Astrocyte (in vitro differentiated cells and primary cell): ENCODE data around the gene S100A1. TPM values are rescaled to one million over a fixed set of nuclear protein-coding genes. Genes with fewer than 3 reads are reported as not detected.

Source experiments
- DNase-seq: peaks from one replicate; pipeline ENCODE4 v3.0.0-alpha.2; 2010; ENCODE audit warnings: low read depth
- FAIRE-seq: peaks from 2 replicates; lab custom pipeline; 2011; peaks lifted over from hg19 to GRCh38; lab: Jason Lieb, UNC
- H2AFZ ChIP-seq: 2 replicates; pipeline ENCODE4 v1.6.0; 2012; ENCODE audit warnings: low read depth, low read length, inconsistent platforms
- H3K27ac ChIP-seq: 2 replicates; pipeline ENCODE4 v1.5.1; 2011; ENCODE audit warnings: low read depth, low read length, inconsistent platforms
- H3K27me3 ChIP-seq: 2 replicates; pipeline ENCODE4 v1.6.0; 2011; ENCODE audit warnings: low read length, inconsistent platforms; ENCODE audit not compliant: insufficient read depth
- H3K36me3 ChIP-seq: 2 replicates; pipeline ENCODE4 v1.5.1; 2011; ENCODE audit warnings: low read length, inconsistent platforms; ENCODE audit not compliant: insufficient read depth
- H3K4me1 ChIP-seq: 2 replicates; pipeline ENCODE4 v1.5.1; 2011; ENCODE audit warnings: low read length, inconsistent platforms; ENCODE audit not compliant: insufficient read depth
- H3K4me2 ChIP-seq: 2 replicates; pipeline ENCODE4 v1.6.0; 2012; ENCODE audit warnings: low read length, inconsistent platforms
- H3K4me3 ChIP-seq: 2 replicates; pipeline ENCODE4 v1.5.1; 2011; ENCODE audit warnings: low read depth, mild to moderate bottlenecking, low read length, inconsistent platforms; ENCODE audit not compliant: insufficient read depth
- H3K79me2 ChIP-seq: 2 replicates; pipeline ENCODE4 v1.6.0; 2012; ENCODE audit warnings: mild to moderate bottlenecking, low read length, inconsistent platforms; ENCODE audit not compliant: insufficient read depth
- H3K9ac ChIP-seq: 2 replicates; pipeline ENCODE4 v1.6.0; 2012; ENCODE audit warnings: mild to moderate bottlenecking, low read length, inconsistent platforms
- H3K9me3 ChIP-seq: 2 replicates; pipeline ENCODE4 v1.5.1; 2012; ENCODE audit warnings: low read depth, mild to moderate bottlenecking, low read length, inconsistent platforms; ENCODE audit not compliant: insufficient read depth
- H4K20me1 ChIP-seq: 2 replicates; pipeline ENCODE4 v1.6.0; 2012; ENCODE audit warnings: low read length, inconsistent platforms; ENCODE audit not compliant: insufficient read depth
- H3K27ac Mint-ChIP-seq: one replicate; pipeline ENCODE4 v1.8.0; 2021; ENCODE audit warnings: mild to moderate bottlenecking, mixed read lengths; ENCODE audit not compliant: unreplicated experiment
- H3K27me3 Mint-ChIP-seq: one replicate; pipeline ENCODE4 v1.8.0; 2021; ENCODE audit warnings: low read depth, mixed read lengths; ENCODE audit not compliant: unreplicated experiment
- H3K36me3 Mint-ChIP-seq: one replicate; pipeline ENCODE4 v1.8.0; 2021; ENCODE audit warnings: low read depth, mixed read lengths; ENCODE audit not compliant: unreplicated experiment
- H3K4me1 Mint-ChIP-seq: one replicate; pipeline ENCODE4 v1.8.0; 2021; ENCODE audit warnings: low read depth, mixed read lengths; ENCODE audit not compliant: unreplicated experiment
- H3K4me3 Mint-ChIP-seq: one replicate; pipeline ENCODE4 v1.8.0; 2021; ENCODE audit warnings: mild to moderate bottlenecking, moderate library complexity, mixed read lengths; ENCODE audit not compliant: unreplicated experiment
- H3K9me3 Mint-ChIP-seq: one replicate; pipeline ENCODE4 v1.8.0; 2021; ENCODE audit warnings: mild to moderate bottlenecking, mixed read lengths; ENCODE audit not compliant: unreplicated experiment
- EZH2 ChIP-seq: IDR thresholded peaks from 2 replicates; pipeline ENCODE4 v1.6.1; 2012; ENCODE audit warnings: mild to moderate bottlenecking, low read length, inconsistent platforms; ENCODE audit not compliant: insufficient read depth
- total RNA-seq: library from RNA; stranded (reverse); gene quantifications from 2 replicates; pipeline ENCODE4 v1.2.1, GENCODE V29; 2021
- TF ChIP-seq, protein P1 (sequence below): IDR thresholded peaks from 2 replicates; pipeline ENCODE4 v1.5.1; 2011; ENCODE audit warnings: low read depth, mild to moderate bottlenecking, inconsistent platforms, low read length, moderate library complexity; ENCODE audit not compliant: insufficient read depth

S100A1 gene
- total RNA-seq, 1 donor from 2014 or later, result 1.7 TPM

DNA sequence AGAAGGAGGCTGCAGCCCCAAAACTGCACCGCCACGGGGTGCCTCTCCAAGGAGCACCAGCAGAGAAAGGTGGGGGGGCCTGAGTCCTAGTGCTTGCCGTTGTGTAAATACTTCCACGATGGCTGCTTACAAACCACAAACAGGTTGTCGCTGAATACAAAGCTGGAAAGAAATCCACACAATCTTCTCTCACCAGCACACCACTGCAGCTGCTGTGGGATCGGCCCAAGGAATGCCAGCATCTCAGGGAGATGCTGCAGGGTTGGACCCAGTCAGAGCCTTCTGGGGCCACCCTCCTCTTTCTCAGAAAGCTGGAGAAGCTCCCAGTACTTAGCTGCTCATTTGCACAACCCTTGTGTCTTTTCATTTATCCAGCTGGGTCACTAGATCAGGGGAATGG is 9.1 kb upstream of the S100A1 start:
- no peak for TF ChIP-seq EZH2
- TF ChIP-seq, protein P1, sequence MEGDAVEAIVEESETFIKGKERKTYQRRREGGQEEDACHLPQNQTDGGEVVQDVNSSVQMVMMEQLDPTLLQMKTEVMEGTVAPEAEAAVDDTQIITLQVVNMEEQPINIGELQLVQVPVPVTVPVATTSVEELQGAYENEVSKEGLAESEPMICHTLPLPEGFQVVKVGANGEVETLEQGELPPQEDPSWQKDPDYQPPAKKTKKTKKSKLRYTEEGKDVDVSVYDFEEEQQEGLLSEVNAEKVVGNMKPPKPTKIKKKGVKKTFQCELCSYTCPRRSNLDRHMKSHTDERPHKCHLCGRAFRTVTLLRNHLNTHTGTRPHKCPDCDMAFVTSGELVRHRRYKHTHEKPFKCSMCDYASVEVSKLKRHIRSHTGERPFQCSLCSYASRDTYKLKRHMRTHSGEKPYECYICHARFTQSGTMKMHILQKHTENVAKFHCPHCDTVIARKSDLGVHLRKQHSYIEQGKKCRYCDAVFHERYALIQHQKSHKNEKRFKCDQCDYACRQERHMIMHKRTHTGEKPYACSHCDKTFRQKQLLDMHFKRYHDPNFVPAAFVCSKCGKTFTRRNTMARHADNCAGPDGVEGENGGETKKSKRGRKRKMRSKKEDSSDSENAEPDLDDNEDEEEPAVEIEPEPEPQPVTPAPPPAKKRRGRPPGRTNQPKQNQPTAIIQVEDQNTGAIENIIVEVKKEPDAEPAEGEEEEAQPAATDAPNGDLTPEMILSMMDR, result no peak
- no peak for FAIRE-seq
- no peak overlapping the region for H3K4me2 ChIP-seq
- Mint-ChIP-seq H3K27me3 (no peaks in the 10 kb centered on the region), H3K36me3 (peaks cover 21% of the 10 kb centered on the region), H3K27ac (no peak overlapping the region), H3K4me3 (no peak overlapping the region), H3K4me1 (peaks cover 5% of the 10 kb centered on the region), H3K9me3 (peaks cover 4% of the 10 kb centered on the region)
- DNase-seq, result no peak
- no peaks in the 10 kb centered on the region for H3K27me3 ChIP-seq
- no peak overlapping the region for H3K27ac ChIP-seq
- peaks cover 8% of the 10 kb centered on the region for H3K79me2 ChIP-seq
- H3K9ac ChIP-seq, result no peak overlapping the region
- peaks cover 31% of the 10 kb centered on the region for H3K36me3 ChIP-seq
- H3K9me3 ChIP-seq, result no peaks in the 10 kb centered on the region
- no peak overlapping the region for H2AFZ ChIP-seq
- no peaks in the 10 kb centered on the region for H3K4me1 ChIP-seq
- no peak overlapping the region for H3K4me3 ChIP-seq
- H4K20me1 ChIP-seq, result peaks cover 5% of the 10 kb centered on the region

DNA sequence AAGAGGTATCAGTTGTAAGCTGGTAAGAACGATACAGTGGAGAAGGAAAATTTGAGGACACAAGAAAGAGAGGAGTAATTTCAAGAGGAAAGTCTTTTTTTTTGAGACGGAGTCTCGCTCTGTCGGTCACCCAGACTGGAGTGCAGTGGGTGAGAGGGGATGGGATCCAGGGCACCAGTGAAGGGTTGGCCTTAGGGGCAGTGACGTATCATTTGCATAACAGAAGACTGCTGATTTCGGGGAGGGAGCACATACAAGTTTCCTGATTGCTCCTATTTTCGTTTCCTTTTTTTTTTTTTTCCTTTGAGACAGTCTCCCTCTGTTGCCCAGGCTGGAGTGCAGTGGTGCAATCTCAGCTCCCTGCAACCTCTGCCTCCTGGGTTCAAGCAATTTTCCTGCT is 5.1 kb upstream of the S100A1 start:
- H3K4me3 ChIP-seq, result no peak overlapping the region
- no peak for FAIRE-seq
- H3K27me3 Mint-ChIP-seq, result no peaks in the 10 kb centered on the region
- peaks cover 35% of the 10 kb centered on the region for H3K79me2 ChIP-seq
- no peak overlapping the region for H3K27ac Mint-ChIP-seq
- TF ChIP-seq, protein P1, result no peak
- no peak for TF ChIP-seq EZH2
- peaks cover 13% of the 10 kb centered on the region for H4K20me1 ChIP-seq
- peaks cover 23% of the 10 kb centered on the region for H3K36me3 Mint-ChIP-seq
- H3K4me1 ChIP-seq, result peaks cover 27% of the 10 kb centered on the region
- peaks cover 41% of the 10 kb centered on the region for H3K36me3 ChIP-seq
- no peak overlapping the region for H3K9ac ChIP-seq
- no peak overlapping the region for H3K4me2 ChIP-seq
- DNase-seq, result no peak
- H3K4me1 Mint-ChIP-seq, result peaks cover 30% of the 10 kb centered on the region
- no peak overlapping the region for H2AFZ ChIP-seq
- H3K4me3 Mint-ChIP-seq, result peak overlapping the region; percentile 50
- H3K27me3 ChIP-seq, result no peaks in the 10 kb centered on the region
- H3K9me3 ChIP-seq, result no peaks in the 10 kb centered on the region
- H3K9me3 Mint-ChIP-seq, result peaks cover 4% of the 10 kb centered on the region
- H3K27ac ChIP-seq, result no peak overlapping the region

DNA sequence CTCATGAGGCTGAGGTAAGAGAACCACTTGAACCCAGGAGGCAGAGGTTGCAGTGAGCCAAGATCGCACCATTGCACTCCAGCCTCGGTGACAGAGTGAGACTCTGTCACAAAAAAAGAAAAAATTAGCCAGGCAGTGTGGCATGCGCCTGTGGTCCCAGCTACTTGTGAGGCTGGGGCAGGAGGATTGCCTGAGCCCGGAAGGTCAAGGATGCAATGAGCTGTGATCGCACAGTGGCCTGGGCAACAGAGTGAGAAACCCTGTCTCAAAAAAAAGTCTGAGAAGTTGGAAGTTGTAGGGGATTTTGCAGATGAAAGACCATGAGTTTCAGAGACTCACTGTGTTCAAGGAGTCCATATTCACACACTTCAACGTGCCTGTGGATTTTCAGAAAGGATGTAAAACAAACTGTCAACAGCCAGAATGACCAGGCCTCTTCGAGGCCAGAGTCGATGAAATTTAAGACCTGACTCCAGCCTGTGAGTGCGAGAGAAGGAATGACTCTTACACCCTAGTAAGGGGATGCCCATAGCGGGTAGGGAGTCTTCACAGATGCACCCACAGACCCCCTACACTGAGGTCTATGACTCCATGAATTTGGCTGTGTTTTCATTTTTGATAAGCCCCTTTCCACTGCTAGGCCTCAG is 3.1 kb upstream of the S100A1 start:
- Mint-ChIP-seq H3K9me3 (peaks cover 1% of the 10 kb centered on the region), H3K27ac (no peak overlapping the region), H3K4me3 (peak overlapping the region; percentile 97), H3K4me1 (peaks cover 37% of the 10 kb centered on the region), H3K36me3 (peaks cover 15% of the 10 kb centered on the region), H3K27me3 (no peaks in the 10 kb centered on the region)
- TF ChIP-seq EZH2, result no peak
- TF ChIP-seq, protein P1, result no peak
- peak overlapping the region; percentile 13 for H3K9ac ChIP-seq
- H4K20me1 ChIP-seq, result peaks cover 13% of the 10 kb centered on the region
- H3K4me3 ChIP-seq, result no peak overlapping the region
- DNase-seq, result no peak
- H3K4me2 ChIP-seq, result peak overlapping the region; percentile 91
- H3K4me1 ChIP-seq, result peaks cover 27% of the 10 kb centered on the region
- H3K36me3 ChIP-seq, result peaks cover 35% of the 10 kb centered on the region
- no peak overlapping the region for H3K27ac ChIP-seq
- no peaks in the 10 kb centered on the region for H3K9me3 ChIP-seq
- FAIRE-seq, result no peak
- no peaks in the 10 kb centered on the region for H3K27me3 ChIP-seq
- H3K79me2 ChIP-seq, result peaks cover 35% of the 10 kb centered on the region
- no peak overlapping the region for H2AFZ ChIP-seq
